ACC112 (cell line): ENCODE measurements around the gene AXIN2.
A peak's percentile ranks its signal among the peaks of the same experiment; 100 is the strongest.

Source experiments
- H2AFZ ChIP-seq: fragments of 200-600 bp; sonication (generic); one replicate; pipeline ENCODE4 v1.6.0; 2017; ENCODE audit warnings: antibody characterized with exemption, low read length; ENCODE audit not compliant: unreplicated experiment
- H3K27ac ChIP-seq: fragments of 200-600 bp; sonication (generic); 2 replicates; pipeline ENCODE4 v1.5.1; 2014; ENCODE audit warnings: low read depth, mild to moderate bottlenecking, antibody characterized with exemption, low read length, moderate library complexity
- H3K27me3 ChIP-seq: fragments of 200-600 bp; sonication (generic); 2 replicates; pipeline ENCODE4 v1.6.1; 2014; ENCODE audit warnings: mild to moderate bottlenecking, antibody characterized with exemption, low read length, moderate library complexity, mixed read lengths; ENCODE audit not compliant: insufficient read depth
- H3K36me3 ChIP-seq: fragments of 200-600 bp; sonication (generic); 2 replicates; pipeline ENCODE4 v1.6.1; 2016; ENCODE audit warnings: mild to moderate bottlenecking, antibody characterized with exemption, low read length, moderate library complexity, mixed read lengths; ENCODE audit not compliant: insufficient read depth
- H3K4me1 ChIP-seq: fragments of 200-600 bp; sonication (generic); one replicate; pipeline ENCODE4 v1.6.1; 2016; ENCODE audit warnings: low read length, mixed read lengths; ENCODE audit not compliant: insufficient read depth, unreplicated experiment, control insufficient read depth
- H3K4me3 ChIP-seq: fragments of 200-600 bp; sonication (generic); 2 replicates; pipeline ENCODE4 v1.5.1; 2014; ENCODE audit warnings: mild to moderate bottlenecking, low read depth, low read length
- H3K79me2 ChIP-seq: fragments of 200-600 bp; sonication (generic); one replicate; pipeline ENCODE4 v1.6.0; 2016; ENCODE audit warnings: low read length; ENCODE audit not compliant: control insufficient read depth, unreplicated experiment, insufficient read depth

Gene AXIN2

GRCh38 chr17:65561452-65562205, at the start of gene AXIN2:
Gene AXIN2 (minus strand): TSS chr17:65561648. CDS start chr17:65558620, 3,028 bp downstream.
- H3K4me1 ChIP-seq, result peaks cover 8% of the 10 kb centered on the region

GRCh38 chr17:65609749-65610148, 48.3 kb upstream of the AXIN2 start:
- Histone ChIP-seq H3K4me1 (no peaks in the 10 kb centered on the region), H3K79me2 (no peaks in the 10 kb centered on the region), H3K36me3 (no peaks in the 10 kb centered on the region), H3K27ac (no peak overlapping the region), H2AFZ (no peak overlapping the region), H3K27me3 (no peaks in the 10 kb centered on the region), H3K4me3 (no peak overlapping the region)

More at GRCh38 chr17:65561452-65562205, at the start of gene AXIN2:
- H3K79me2 ChIP-seq, result no peaks in the 10 kb centered on the region
- peak within 1 kb of the TSS; percentile 84 for H3K27ac ChIP-seq
- H3K27me3 ChIP-seq, result no peaks in the 10 kb centered on the region
- peak within 1 kb of the TSS; percentile 85 for H3K4me3 ChIP-seq
- H3K36me3 ChIP-seq, result no peaks in the 10 kb centered on the region
- peak within 1 kb of the TSS; percentile 69 for H2AFZ ChIP-seq

- H3K4me1 ChIP-seq, result no peaks in the 10 kb centered on the region
These were observed 47.8 kb upstream of the AXIN2 start for GRCh38 chr17:65609286-65609685.

GRCh38 chr17:65604070-65604469, 42.6 kb upstream of the AXIN2 start:
- peaks cover 3% of the 10 kb centered on the region; the same call in 1 of the 2 replicates for H3K27me3 ChIP-seq

More at GRCh38 chr17:65609286-65609685, 47.8 kb upstream of the AXIN2 start:
- H3K36me3 ChIP-seq, result no peaks in the 10 kb centered on the region
- H3K27ac ChIP-seq, result no peak overlapping the region
- H3K79me2 ChIP-seq, result no peaks in the 10 kb centered on the region
- no peak overlapping the region for H2AFZ ChIP-seq
- no peaks in the 10 kb centered on the region for H3K27me3 ChIP-seq
- H3K4me3 ChIP-seq, result no peak overlapping the region

GRCh38 chr17:65601881-65602280, 40.4 kb upstream of the AXIN2 start:
- H3K27me3 ChIP-seq, result peaks cover 3% of the 10 kb centered on the region; the same call in 1 of the 2 replicates
- no peaks in the 10 kb centered on the region for H3K4me1 ChIP-seq
- H3K4me3 ChIP-seq, result no peak overlapping the region
- no peaks in the 10 kb centered on the region for H3K79me2 ChIP-seq
- H2AFZ ChIP-seq, result no peak overlapping the region
- H3K27ac ChIP-seq, result no peak overlapping the region
- H3K36me3 ChIP-seq, result no peaks in the 10 kb centered on the region

More at GRCh38 chr17:65604070-65604469, 42.6 kb upstream of the AXIN2 start:
- Histone ChIP-seq H3K4me3 (no peak overlapping the region), H3K4me1 (no peaks in the 10 kb centered on the region), H2AFZ (no peak overlapping the region), H3K79me2 (no peaks in the 10 kb centered on the region), H3K27ac (no peak overlapping the region), H3K36me3 (no peaks in the 10 kb centered on the region)

GRCh38 chr17:65601145-65601544, 39.7 kb upstream of the AXIN2 start:
- no peaks in the 10 kb centered on the region for H3K4me1 ChIP-seq
- H3K27me3 ChIP-seq, result peaks cover 3% of the 10 kb centered on the region; the same call in 1 of the 2 replicates
- no peak overlapping the region for H3K4me3 ChIP-seq
- H3K36me3 ChIP-seq, result no peaks in the 10 kb centered on the region
- no peak overlapping the region for H3K27ac ChIP-seq
- no peaks in the 10 kb centered on the region for H3K79me2 ChIP-seq
- H2AFZ ChIP-seq, result no peak overlapping the region

GRCh38 chr17:65600518-65600917, 39.1 kb upstream of the AXIN2 start:
- peaks cover 3% of the 10 kb centered on the region; the same call in 1 of the 2 replicates for H3K27me3 ChIP-seq
- H3K4me1 ChIP-seq, result no peaks in the 10 kb centered on the region
- no peak overlapping the region for H2AFZ ChIP-seq
- no peak overlapping the region for H3K4me3 ChIP-seq
- no peak overlapping the region for H3K27ac ChIP-seq
- H3K79me2 ChIP-seq, result no peaks in the 10 kb centered on the region
- H3K36me3 ChIP-seq, result no peaks in the 10 kb centered on the region

- no peaks in the 10 kb centered on the region for H3K79me2 ChIP-seq
- H2AFZ ChIP-seq, result no peak overlapping the region
- no peaks in the 10 kb centered on the region for H3K36me3 ChIP-seq
- H3K27me3 ChIP-seq, result peaks cover 3% of the 10 kb centered on the region; the same call in 1 of the 2 replicates
- H3K4me1 ChIP-seq, result no peaks in the 10 kb centered on the region
- no peak overlapping the region for H3K27ac ChIP-seq
- H3K4me3 ChIP-seq, result no peak overlapping the region
These were observed 38.2 kb upstream of the AXIN2 start for GRCh38 chr17:65599650-65600049.

GRCh38 chr17:65598746-65599145, 37.3 kb upstream of the AXIN2 start:
- H3K27ac ChIP-seq, result no peak overlapping the region
- H3K27me3 ChIP-seq, result peaks cover 3% of the 10 kb centered on the region; the same call in 1 of the 2 replicates
- no peak overlapping the region for H2AFZ ChIP-seq
- H3K36me3 ChIP-seq, result no peaks in the 10 kb centered on the region
- H3K79me2 ChIP-seq, result no peaks in the 10 kb centered on the region
- H3K4me1 ChIP-seq, result no peaks in the 10 kb centered on the region
- H3K4me3 ChIP-seq, result no peak overlapping the region

- Histone ChIP-seq H3K4me3 (no peak overlapping the region), H3K27me3 (no peaks in the 10 kb centered on the region), H3K27ac (no peak overlapping the region), H3K4me1 (no peaks in the 10 kb centered on the region), H3K36me3 (no peaks in the 10 kb centered on the region), H3K79me2 (no peaks in the 10 kb centered on the region), H2AFZ (no peak overlapping the region)
These were observed 33.7 kb upstream of the AXIN2 start for GRCh38 chr17:65595071-65595656.
